AG08396 (cell line): Measurements from ENCODE around the gene ASPG.
"Not testable (repeated sequence)": the region's sequence is repeated elsewhere in the genome, so short reads cannot be mapped to it uniquely, and the experiment has no call there.

Source experiments
- DNase-seq: peaks from one replicate; pipeline ENCODE4 v3.0.0; 2012; ENCODE audit warnings: low spot score, mixed read lengths

ASPG gene

DNA sequence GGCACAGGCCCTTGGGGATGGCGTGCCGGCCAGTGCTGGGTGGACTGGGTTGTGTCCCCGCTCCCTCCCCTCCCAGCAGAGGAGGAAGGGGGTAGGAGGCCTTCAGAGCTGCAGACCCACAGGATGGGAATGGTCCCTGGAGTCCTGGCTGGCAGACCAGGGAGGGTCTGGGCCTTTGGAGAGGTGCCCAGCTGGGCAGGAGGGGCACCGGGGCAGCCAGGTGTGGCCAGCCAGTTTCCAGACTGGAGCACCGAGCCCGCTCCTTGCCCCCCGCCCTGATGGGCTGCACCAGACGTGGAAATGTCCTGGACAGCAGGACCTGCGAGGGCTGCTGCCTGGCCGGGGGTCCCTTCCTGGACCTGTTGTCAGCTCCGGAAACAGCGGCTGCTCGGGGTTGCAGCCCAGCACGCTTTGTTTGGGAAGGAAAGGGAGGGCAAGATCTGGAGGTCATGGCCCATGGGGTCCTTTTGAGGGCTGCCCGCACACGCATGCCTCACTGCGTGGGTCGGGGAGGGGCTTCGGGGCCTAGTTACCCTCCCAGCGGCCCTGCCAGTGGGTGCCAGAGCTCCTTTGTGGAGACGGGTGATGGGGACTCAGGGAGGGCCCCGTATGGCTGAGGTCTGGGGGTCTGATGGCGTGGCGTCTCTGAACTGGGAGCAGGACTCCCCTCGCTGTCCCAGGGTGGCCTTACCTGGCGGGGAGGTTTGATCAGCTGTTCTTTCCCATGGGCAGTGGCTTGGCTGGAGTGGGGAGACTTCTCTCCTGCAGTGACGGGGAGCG lies 62.0 kb downstream of the ASPG start:
- DNase-seq: no peak

DNA sequence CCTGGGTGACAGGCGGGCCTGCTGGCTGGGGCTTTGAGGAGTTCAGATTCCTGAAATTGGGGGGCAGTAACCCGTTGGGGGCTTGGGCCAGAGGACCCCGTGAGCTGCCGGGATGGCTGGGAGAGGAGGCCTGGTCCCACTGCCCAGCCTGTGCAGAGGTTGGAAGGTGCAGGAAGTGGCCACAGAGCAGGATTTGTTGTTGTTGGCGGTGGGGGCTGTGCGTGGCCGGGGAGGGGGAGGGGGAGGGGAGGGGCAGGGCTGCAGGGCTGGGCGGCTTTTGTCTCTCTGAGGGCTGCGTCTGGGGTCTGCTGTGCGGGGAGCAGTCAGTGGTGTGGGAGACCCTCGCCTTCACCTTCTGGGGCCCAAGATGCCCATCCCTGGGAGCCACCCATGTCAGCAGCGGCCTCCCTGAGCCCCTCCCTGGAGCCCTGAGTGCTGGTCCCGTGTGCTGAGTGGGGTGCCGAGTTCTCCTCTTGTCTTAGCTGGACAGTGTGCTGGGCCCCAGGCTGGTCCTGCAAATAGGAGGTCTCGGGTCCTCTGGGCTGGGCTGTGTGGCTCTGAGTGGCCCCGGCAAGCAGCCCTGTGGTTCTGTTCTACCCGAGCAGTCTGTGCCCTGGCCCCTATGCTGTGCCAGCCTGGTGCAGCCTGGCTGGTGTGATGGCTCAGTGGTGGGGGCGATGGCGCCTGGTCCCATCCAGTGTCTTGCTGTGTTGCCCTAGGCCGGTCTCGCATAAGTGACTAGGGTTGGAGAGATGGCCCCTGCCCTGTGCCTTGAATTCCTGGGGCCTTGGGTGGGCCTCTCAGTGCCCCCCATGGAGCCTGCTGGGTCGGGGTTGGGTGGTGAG lies 63.2 kb downstream of the ASPG start:
- no peak for DNase-seq

DNA sequence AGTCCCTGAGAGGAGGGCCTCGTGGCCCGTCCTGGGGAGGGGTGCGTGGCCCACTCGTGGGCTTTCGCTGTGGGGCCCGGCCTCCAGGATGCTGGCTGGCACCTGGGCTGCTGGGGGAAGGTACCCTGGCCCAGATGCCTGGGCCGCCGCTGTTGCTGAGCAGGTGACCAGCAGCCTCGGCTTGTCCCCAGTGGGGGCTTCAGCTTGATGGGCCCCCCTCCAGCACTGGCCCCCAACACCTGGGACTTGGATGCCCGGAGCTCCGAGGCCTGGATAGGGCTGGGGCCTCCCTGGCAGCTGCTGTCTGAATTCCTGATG lies 63.7 kb downstream of the ASPG start:
- no peak for DNase-seq

DNA sequence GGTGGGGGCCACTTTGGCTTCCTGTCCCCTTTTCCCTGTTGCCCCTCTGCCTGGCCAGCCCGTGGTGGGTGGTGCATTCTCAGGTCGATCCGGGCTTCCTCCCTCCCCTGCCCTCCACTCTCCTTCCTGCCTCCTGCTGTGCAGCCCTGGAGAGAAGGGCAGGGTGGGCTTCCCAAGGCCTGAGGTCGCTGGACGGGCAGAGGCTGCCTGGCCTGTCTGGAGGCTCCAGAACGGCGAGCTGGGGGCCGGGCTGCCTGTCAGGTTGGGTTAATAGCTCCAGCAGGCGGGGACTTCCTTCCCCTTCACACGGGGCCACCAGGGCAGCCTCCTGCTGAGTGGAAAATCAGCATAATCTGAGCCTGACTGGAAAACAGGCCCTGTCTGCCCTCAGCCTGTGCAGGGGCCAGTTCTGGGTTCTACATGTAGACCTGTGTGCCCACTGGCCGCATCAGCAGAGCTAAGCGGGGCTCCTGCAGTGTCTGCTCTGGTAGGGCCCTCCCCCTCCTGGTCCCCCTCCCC lies 64.2 kb downstream of the ASPG start:
- no peak for DNase-seq

DNA sequence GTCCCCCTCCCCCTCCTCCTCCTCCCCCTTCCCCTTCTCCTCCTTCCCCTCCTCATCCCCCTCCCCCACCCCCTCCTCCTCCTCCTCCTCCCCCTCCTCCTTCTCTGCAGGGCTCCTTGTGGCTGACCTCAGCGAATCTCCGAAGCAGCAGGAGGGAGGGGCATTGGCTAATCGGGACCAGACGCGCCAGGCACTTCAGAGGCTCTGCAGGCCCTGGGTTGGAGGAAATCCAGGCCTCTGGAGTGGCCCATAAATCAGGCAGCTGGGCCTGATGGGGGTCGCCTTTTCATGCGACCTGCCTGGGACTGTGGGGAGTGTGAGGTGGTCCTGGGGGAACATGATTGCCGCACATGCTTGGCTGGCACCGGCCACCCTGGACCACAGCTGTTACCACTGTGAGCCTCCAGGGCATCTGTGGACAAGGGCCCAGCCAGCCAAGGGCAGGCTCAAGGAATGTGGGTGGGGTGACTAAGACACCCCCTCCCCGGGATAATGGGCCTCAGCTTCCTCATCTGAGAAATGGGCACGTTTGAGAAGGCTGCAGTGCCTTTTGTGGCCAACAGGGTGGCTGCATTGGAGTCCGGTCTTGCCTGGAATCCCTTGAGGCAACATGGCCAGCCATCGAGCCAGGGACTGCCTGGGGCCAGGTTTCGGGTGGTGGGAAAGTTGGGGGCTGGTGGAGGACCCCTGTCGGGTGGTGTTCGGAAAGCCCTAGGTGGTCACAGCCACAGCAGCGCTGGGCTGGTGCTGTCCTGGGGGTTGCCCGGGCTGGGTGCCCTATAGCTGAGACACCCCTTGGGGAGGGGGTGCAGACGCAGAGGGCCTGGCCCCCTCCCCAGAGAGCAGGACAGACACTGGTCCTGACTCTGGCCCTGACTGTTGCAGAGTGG lies 64.9 kb downstream of the ASPG start:
- no peak for DNase-seq

DNA sequence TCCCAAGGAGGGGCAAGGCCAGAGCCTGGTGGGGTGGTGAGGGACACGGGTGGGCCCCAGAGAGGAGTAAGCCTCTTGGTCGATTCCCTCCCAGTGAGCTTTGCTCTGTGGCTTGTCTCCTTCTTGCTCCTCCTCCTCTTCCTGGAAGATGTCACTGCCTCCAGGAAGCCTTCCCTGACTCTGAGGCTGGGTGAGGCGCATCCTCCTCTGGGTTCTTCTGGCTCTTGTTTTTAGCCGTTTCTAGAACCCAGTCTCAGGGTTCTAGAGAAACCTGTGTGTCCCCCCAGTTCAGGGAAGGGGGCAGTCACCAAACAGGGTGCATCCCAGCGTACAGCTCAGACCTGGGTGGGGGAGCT lies 65.5 kb downstream of the ASPG start:
- DNase-seq: no peak

DNA sequence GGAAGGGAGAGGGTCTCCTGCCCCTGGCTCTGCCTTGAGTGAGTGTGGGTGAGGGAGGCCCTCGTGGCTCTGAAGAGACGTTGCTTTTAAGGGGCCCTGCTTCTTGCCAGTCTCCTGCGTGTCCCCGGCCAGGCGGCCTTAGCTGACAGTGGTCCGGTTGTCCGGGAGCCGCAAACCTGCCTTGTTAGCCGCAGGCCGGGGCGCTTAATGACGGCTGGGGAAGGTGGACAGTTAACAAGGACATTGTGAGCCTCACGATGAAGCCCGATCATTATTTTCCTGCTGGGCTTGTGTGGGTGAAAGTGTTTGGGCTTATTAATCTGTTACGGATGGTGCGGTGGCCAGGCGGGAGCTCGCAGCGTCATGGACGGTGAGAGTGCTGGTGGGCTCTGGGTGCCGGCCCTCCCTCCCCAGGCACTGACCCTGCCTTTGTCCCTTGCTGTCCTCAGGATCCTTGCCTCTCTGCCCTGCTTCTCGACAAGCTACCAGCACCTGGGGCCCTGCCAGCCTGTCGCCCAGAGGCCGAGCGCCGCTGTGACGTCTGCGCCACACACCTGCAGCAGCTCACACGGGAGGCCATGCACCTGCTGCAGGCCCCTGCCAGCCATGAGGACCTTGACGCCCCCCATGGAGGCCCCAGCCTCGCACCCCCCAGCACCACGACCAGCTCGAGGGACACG lies 66.2 kb downstream of the ASPG start:
- DNase-seq: no peak

DNA sequence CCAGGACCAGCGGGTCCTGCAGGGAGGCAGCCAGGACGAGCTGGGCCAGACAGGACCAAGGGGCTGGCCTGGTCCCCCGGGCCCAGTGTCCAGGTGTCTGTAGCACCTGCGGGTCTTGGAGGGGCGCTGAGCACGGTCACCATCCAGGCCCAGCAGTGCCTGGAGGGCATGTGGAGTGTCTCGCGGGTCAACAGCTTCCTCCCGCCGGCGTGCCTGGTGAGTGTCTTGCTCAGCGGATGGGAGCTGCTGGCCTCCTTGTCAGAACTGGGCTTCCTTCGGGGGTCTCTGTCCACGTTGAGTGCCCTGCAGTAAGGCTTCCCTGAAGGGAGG lies 66.7 kb downstream of the ASPG start:
- no peak for DNase-seq

DNA sequence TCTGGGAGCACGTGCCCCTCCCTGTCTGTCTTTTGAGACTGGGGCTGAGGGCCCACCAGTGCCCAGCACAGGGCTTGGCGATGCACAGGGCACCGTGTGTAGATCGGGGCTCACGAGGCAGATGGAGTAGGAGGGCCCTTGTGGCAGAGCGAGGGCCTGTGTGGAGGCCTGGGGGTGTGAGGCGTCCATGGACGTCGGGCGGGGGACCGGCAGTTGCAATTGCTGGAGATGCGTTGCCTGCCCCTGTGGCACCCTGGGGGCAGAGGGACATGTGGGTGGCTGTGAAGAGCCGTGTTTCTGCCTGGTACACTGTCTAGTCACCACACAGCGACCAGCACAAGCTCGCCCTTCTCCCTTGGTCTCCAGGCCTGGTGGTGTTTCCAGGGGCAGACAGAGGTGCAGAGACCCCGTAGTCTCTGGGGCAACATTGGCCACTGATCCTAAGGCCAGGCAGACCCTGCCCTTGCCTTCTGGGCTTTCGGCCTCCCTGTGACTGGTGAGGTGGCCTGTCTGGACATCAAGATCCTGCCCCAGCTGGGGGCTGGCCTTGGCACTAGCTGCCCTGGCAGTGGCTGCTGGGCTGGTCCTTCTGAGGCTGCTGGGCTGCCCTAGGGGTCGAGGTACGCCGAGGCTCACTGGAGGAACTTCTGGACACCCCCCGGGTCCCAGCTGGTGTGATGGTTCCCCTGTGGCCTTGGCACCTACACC lies 67.3 kb downstream of the ASPG start:
- no peak for DNase-seq

DNA sequence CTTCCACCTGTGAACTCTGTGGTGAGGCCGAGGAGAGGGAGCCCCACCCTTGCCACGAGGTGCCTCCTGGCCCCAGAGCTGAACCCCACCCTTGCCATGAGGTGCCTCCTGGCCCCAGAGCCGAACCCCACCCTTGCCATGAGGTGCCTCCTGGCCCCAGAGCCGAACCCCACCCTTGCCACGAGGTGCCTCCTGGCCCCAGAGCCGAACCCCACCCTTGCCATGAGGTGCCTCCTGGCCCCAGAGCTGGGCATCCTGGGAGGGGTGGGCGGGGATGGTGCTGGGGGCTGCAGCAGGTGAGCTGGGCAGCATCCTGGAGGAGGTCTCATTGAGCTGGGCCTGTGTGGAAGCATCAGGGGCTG lies 67.9 kb downstream of the ASPG start:
- not testable (repeated sequence) for DNase-seq

DNA sequence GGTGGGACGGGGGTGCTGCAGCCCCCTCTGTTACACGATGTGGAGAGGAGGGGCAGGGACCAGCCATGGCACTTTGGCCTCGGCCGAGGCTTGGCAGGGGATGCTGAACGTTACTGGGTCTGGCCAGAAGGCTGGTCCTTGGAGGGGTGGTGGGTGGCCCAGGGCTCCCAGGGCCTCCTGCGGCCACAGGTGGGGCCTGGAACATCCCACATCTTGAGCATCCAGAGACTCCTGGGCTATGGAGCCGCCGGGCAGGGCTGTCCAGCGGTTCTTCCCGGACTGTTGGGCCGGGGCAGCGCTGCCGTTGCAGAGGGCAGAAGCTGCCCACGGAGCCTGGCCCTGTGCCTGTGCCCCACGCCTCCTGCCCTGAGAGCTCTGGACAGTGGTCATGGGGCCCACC lies 68.7 kb downstream of the ASPG start:
- DNase-seq: no peak

DNA sequence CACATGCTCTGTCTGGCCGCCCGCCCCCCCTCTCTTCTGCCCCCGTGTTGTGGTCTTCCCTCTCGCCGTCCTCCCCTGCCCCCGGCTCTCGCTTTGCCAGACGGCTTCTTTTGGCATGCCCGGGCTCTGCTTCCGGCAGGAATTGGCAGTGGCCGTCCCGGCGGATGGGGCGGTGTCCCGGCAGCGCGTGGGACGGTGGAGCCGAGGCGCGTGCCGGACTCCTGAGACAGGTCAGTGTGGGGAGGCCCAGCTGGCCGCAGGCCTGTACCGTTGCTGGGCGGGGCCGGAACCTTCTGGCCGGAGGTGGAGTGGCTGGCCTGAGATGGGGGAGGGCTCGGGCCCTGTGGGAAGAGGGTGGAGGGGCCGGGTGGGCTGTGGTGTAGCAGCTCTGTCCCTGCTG lies 70.0 kb downstream of the ASPG start:
- DNase-seq: no peak

DNA sequence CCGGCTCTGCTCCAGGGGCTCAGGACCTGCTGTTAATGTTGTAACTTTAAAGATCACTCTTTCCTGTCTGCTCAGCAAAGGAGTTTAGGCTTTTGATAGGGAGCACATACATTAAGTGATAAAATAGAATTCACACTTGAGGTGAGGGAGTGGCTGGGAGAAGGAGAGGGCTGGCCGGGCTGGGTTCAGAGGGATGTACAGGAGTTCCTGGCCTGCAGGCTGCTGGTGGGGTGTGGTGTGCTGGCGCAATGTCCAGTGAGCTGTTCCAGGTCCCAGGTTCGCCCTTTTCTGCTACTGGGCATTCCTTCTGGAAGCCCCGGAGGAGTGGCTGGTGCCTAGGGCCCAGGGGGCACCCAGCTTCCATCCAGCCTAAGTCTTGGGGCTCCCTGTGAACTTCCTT lies 70.6 kb downstream of the ASPG start:
- no peak for DNase-seq

DNA sequence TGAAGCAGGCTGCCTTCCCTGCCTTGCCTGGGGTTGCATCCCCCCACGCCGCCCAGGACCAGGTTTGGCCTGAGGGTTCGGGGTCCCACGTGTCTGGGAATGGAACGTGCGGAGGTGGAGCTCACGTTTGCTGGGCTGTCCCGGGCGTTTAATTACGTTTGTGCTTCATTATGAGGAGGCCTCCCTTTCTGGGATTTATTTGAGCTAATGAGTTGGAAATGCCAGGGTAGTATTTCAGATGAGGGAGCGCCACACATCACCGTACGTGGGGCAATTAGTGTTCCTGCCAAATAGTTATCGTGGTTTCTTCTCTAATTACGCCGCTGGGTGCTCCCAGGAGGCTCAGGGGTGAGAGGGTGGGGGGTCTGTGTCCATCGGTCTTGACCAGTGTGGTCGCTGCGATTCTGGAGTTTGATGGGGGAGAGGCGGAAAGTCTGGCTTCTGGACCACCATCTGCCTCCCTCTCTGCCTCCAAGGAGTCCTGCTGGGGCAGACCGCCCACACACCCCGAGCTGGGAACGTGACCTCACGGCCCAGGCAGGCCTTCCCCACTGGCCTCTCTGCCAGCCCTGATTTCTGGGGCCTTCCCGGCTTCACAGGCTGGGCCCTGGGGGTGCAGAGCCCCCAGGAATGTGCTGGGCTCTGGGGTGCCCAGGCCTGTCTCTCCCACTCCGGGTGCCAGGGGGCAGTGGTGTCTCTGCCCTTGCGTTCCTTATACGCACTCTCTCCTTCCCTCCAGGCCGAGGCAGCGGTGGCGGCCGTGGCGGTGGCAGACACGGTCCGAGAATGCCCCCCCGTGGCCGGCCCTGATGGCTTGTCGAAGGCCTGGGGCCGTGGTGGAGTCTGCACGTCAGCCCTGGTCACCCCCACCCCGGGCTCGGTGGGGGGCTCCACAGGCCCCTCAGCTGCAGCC lies 71.8 kb downstream of the ASPG start:
- no peak for DNase-seq

DNA sequence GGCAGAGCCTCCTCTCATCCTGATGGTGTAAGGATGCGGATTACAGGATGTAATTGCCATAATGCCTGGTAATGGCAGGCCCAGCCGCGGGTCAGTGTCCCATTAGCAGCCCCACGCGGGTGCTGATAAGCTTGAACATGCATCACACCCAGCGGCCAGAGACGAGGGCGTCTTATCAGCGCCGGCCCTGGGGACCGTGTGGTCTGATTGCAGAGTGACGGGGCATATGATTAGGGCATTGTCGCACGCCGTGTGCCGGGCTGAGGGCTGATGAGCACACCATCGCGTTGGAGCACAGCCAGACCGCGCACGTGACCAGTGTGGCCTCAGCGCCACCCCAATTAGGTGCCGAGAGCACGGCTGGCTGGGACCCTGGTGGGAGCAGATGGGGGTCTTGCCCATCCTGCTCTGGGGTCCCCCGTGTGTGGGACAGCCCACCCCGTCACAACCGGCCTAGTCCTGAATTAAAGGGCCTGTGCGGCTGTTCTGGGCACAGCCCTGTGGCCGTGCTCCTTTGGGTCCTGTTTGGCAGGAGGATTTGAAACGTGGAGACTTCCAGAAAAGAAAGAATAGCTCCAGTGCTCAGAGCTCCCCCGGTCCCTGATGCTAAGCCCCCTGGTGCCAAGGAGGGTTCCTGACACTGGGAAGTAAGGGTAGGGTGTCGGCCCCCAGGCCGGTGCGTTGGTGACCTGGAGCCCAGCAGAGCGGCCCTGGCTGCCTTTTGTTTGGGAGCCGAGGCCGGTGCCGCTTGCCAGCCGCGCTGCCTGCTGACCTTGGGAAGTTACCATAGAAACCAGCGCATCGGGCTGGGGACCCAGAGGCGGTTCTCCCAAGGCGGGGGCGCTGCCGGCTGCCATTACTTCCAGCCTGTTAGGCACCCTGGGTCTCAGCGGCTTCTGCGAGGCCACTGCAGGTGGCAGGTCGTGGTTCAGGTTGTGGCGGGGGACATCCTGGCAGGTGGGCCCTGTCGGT lies 73.6 kb downstream of the ASPG start:
- no peak for DNase-seq

DNA sequence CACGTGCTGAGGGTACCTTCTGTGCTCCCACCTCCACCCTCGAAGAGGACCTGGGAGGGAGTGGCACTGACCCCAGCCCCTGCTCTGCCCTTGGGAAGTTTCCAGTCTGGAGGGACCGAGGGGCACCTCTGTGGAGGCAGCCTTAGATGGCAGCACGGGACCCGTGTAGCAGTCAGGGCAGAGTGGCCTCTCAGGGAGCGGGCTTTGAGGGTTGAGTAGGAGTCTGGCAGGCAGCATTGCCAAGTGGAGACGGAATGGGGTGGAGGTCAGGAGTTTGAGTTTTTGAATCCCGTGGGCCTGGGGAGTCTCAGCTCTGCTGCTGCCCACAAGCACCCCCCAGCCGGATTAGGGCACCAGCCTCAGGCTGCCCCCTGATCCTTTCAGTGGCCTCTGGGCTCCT lies 74.5 kb downstream of the ASPG start:
- DNase-seq: no peak

DNA sequence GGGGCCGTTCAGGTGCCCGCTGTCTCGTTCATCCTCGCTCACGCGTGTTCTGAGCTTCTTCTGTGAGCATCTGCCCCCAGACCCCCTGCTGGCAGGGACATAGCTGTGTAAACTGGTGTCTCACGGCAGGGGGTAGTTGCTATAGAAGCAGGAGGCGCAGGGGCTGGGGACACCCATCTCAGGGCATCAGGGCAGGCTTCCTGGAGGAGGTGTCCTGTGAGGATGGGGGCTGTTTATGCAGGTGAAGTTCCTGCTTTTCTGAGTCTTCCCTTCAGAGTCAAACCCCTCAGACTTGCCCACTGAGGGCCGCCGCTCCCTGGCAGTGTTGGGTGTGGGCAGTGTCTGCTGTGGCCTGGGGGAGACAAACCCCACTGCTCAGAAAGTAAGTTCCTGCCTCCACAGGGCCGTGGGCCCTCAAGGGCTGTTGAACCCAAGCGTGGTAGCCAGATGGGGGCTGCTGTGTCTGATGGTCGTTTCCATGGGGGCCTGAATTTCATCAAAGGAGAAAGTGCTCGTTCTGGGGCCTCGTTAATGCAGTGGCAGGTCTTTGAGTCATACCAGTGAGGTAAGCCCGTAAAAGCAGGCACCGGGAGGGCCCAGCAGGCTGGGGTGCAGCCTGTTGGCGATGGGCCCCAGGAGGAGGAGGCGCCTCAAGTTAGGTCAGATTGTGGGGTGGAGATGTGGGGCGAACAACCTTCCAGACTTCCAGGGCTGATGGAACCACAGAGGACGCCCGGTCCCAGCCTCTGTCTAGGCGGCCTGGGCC lies 76.3 kb downstream of the ASPG start:
- no peak for DNase-seq

DNA sequence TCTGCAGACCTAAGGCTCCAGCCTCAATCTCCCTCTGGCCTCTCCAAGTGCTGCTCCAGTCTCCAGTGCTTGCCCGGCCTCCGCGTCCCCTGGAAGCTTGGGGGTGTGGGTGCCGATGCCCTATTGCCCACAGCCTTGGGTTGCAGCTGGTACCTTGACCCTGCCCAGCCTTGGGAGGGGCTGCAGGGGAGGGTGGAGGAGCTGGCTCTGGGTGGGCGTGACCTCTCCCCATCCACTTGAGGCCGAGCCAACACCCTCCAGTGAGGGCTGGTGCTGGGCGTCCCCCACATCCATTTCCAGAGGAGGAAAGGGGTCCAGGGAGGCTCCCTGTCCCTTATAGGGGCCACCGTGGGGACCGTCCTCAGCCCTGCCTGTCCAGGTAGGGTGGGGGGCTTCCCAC lies 77.0 kb downstream of the ASPG start:
- no peak for DNase-seq
